AG04449 (cell line): ENCODE results near the gene AAGAB.

ENCODE experiments used
- CTCF ChIA-PET: fragments of 350-600 bp; formaldehyde crosslinking; extraction: SDS; loops from one replicate; lab custom pipeline; 2021; ENCODE audit warnings: antibody characterized with exemption; lab: Yijun Ruan, JAX
- POLR2A ChIA-PET: fragments of 400-600, 350-600 bp; formaldehyde crosslinking; extraction: SDS; loops from one replicate; lab custom pipeline; 2020; ENCODE audit warnings: antibody characterized with exemption, inconsistent platforms; lab: Yijun Ruan, JAX
- DNase-seq: peaks from one replicate; pipeline ENCODE4 v3.0.0-alpha.2; 2010; ENCODE audit warnings: low read depth, low spot score
- H3K4me3 ChIP-seq: 2 replicates; pipeline ENCODE4 v1.5.1; 2011; ENCODE audit warnings: low read depth, mild to moderate bottlenecking, control low read depth, low read length
- TF ChIP-seq, protein P1 (sequence below): IDR thresholded peaks from one replicate; pipeline ENCODE4 v1.5.1; 2011; ENCODE audit warnings: mild to moderate bottlenecking, moderate library complexity, low read length, control low read depth, inconsistent platforms; ENCODE audit not compliant: insufficient read depth; ENCODE audit errors: missing control alignments

The AAGAB gene

DNA sequence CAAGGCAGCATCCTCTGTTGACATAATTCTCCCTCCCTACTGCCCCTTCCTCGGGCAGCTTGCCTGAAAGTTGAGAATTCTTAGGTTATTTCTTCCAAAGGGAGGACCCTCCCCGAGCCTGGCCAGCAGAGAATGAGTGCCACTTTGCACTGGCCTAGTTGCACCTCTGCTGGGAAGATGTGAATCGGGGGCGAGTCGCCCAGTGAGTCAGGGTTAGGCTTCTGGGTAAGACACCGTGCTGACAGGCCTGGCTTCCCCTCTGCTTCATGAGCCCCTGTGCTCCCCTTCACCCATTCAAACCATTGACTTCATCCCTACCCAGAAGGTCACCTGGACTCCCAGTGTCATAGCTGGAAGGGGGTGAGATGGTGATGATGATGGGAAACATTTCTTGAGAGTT lies 82.3 kb downstream of the AAGAB start:
- ChIA-PET POLR2A (no interaction called here), CTCF (no interaction called here)
- TF ChIP-seq, protein P1, sequence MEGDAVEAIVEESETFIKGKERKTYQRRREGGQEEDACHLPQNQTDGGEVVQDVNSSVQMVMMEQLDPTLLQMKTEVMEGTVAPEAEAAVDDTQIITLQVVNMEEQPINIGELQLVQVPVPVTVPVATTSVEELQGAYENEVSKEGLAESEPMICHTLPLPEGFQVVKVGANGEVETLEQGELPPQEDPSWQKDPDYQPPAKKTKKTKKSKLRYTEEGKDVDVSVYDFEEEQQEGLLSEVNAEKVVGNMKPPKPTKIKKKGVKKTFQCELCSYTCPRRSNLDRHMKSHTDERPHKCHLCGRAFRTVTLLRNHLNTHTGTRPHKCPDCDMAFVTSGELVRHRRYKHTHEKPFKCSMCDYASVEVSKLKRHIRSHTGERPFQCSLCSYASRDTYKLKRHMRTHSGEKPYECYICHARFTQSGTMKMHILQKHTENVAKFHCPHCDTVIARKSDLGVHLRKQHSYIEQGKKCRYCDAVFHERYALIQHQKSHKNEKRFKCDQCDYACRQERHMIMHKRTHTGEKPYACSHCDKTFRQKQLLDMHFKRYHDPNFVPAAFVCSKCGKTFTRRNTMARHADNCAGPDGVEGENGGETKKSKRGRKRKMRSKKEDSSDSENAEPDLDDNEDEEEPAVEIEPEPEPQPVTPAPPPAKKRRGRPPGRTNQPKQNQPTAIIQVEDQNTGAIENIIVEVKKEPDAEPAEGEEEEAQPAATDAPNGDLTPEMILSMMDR: no peak
- no peak overlapping the region for H3K4me3 ChIP-seq
- no peak for DNase-seq

DNA sequence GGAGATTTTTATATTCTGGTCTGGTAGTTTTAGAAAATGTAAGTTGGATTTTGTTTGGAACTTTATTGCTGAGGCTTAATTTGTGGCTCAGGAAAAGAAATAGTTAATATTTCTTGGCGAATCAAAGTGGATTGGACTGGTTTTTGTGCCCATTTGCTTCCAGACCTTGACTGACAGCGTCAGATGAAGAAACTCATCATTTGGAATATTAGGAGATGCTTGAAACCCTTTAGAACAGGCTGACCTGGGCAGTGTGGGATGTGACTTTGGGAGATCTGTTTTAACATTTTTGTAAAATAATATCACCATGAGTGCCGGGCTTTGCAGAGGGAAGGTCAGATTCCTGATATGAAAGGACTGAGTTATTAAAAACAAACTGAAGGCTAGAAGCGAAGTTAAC lies 83.0 kb downstream of the AAGAB start:
- DNase-seq: no peak
- TF ChIP-seq, protein P1: no peak
- H3K4me3 ChIP-seq: no peak overlapping the region
- ChIA-PET CTCF (no interaction called here), POLR2A (no interaction called here)

DNA sequence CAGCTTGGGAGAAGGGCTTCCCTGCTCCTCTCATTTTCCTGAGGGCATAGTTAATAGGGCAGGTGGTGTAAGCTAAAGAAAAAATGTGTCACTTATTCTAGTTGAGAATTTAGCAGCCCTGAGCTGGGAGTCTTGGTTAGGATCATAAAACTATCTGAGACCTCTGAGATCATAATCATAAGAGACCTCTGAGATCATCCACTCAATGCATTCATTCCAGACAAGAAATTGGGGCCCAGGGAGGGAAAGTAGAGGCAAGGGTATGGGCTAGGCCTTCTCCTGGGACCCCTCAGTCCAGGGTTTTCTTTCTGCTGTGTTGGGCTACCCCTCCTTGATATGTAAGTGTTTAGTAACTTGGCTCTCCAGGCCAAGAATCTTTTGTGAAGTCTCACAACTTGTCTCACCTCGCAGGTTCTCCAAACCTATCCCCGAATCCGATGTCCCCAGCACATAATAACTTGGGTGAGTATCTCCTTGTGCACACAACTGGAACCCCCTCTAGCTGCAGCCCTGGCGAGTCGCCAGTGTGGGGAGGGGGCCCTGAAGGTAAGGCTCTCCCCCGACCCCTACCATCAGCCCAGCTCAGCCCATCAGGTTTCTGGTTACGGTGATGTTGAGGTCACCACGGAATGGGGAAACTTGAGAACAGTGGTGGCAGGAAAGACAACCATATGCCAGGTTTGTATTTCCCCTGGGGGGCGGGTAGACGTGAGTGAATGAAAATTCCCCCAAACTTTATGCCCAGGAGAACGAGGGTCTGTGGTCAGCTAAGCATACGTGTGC lies 84.1 kb downstream of the AAGAB start:
- DNase-seq: no peak
- POLR2A ChIA-PET: no interaction called here
- TF ChIP-seq, protein P1: no peak
- CTCF ChIA-PET: no interaction called here
- no peak overlapping the region for H3K4me3 ChIP-seq

DNA sequence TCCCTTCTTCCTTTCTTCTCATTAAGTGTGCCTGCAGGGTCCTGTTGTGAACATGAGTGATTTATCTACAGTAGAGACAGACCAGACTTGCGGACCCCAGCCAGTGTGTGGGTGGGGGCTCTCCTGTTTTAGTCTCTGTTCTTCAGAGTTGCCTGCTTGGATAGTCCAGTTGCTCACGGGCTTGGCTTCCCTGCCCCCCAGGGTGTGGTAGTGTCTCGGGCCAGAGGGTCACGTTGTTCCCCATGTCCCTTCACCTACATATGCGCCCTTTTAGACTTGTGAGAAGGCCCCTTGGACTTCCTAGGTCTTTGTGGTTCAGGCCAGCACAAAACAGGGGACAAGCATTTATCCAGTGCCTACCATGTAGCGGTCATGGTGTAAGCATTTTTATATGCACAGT lies 85.8 kb downstream of the AAGAB start:
- TF ChIP-seq, protein P1: no peak
- POLR2A ChIA-PET: no interaction called here
- DNase-seq: no peak
- CTCF ChIA-PET: interaction anchor here (1.5 kb wide), 1 partner anchor 10 kb away, joined by 4 read pairs; no protein-coding TSS in a partner anchor
- H3K4me3 ChIP-seq: no peak overlapping the region

DNA sequence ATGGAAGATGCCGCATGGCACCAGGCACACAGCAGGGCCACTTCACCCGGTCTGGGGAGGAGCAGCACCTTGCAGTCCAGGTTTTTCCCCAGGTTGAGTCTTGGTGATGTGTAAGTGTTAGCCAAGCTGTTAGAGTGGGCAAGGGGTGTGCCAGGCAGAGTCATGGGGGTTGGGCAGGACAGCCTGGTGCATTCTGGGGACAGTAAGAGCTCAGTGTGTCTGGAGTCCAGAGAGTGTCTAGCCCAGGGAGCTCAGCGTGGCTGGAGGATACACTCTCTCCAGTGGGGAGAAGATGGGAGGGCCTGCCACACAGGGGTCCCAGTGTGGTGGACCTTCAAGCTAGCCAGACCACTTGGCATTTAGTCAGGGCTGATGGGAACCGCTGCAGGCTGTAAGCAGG lies 87.4 kb downstream of the AAGAB start:
- CTCF ChIA-PET: no interaction called here
- POLR2A ChIA-PET: interaction anchor here (0.8 kb wide), 1 partner anchor 11 kb away, joined by 3 read pairs; no protein-coding TSS in a partner anchor
- no peak for DNase-seq
- TF ChIP-seq, protein P1: no peak
- H3K4me3 ChIP-seq: no peak overlapping the region

DNA sequence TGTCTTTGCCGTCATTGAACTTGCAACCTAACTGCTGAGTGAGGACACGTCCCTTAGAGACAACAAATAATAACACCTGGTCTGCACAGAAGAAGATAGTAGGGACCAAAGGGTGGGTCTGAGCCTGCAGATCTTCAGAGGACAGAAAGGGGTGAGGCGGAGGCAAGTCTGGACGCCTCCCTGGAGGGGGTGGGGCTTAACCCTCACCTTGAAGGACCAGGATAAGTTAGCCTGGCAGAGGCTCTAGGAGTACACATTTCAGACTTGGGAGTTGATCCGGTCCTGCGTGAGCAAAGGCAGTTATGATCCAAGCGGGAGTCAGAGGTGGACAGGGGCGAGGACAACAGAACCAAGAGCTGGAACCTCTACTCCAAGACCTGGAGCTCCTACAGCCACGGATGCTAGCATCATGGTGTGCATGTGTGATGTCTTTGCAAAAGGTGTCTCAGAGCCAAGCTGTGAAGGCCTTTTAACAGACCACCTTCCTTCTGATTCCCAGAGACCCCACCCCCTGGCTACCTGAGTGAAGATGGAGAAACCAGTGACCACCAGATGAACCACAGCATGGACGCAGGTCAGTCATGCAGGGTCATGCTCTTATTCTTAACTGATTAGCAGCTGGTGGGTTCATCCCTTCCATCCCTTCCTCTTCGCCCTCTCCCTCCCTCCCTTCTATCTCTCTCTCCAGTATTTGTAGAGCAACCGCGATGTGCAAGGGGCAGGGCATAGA lies 88.0 kb downstream of the AAGAB start:
- ChIA-PET POLR2A (no interaction called here), CTCF (no interaction called here)
- TF ChIP-seq, protein P1: no peak
- no peak overlapping the region for H3K4me3 ChIP-seq
- no peak for DNase-seq
